ENCODE results near the gene TMIE.

- no peak for TF ChIP-seq CTCF (IDR thresholded peaks at IDR 0.05)
- no peak for TF ChIP-seq POLR2A (IDR thresholded peaks at IDR 0.05)
These were observed 35.0 kb downstream of the TMIE start for GRCh38 chr3:46736006-46736872.

All from adrenal gland (tissue), 5 donors.